GM12878 (cell line): Measurements from ENCODE around the gene TAF1L. TPM values are rescaled to one million over a fixed set of nuclear protein-coding genes. Genes with fewer than 3 reads are reported as not detected.

Source experiments
- ATAC-seq: fragments of 200-7000 bp; cut with Tn5 transposase; 3 replicates; pipeline ENCODE4 v1.9.1; 2020; ENCODE audit warnings: mild to moderate bottlenecking, moderate library complexity
- Bru-seq: library from RNA; stranded (reverse); fragments of 400-500 nt; gene quantifications from one replicate; lab custom pipeline; 2021; lab: Mats Ljungman, UMichigan
- BruChase-seq, 2 experiments: library from RNA; stranded (reverse); fragments of 400-500 nt; gene quantifications; one replicate each; lab custom pipeline; 2021; lab: Mats Ljungman, UMichigan
- BruUV-seq: library from RNA; stranded (reverse); fragments of 400-500 nt; replicated peaks from 2 replicates; lab custom pipeline; 2021; lab: Mats Ljungman, UMichigan
- CTCF ChIA-PET: fragments of 300-600 bp; sonication (Branson Sonifier 250); formaldehyde crosslinking; extraction: SDS; loops from one replicate; lab custom pipeline; 2021; ENCODE audit warnings: inconsistent platforms; lab: Yijun Ruan, JAX
- POLR2A ChIA-PET: fragments of 350-600 bp; formaldehyde crosslinking; extraction: SDS; loops from one replicate; lab custom pipeline; 2021; ENCODE audit warnings: inconsistent platforms; lab: Charles Lee
- RAD21 ChIA-PET: fragments of 300-600 bp; sonication (Branson Sonifier 250); formaldehyde crosslinking; loops from one replicate; lab custom pipeline; 2023; ENCODE audit warnings: antibody characterized with exemption; ENCODE audit not compliant: unreplicated experiment; lab: Charles Lee
- SMC1A ChIA-PET: fragments of 300-600 bp; sonication (Branson Sonifier 250); formaldehyde crosslinking; loops from one replicate; lab custom pipeline; 2023; ENCODE audit not compliant: unreplicated experiment, uncharacterized antibody; lab: Charles Lee
- DNase-seq: peaks from one replicate; pipeline ENCODE4 v3.0.0-alpha.2; 2011; ENCODE audit warnings: low read depth, low spot score
- FAIRE-seq: peaks from 3 replicates; lab custom pipeline; 2011; peaks lifted over from hg19 to GRCh38; lab: Jason Lieb, UNC
- H2AFZ ChIP-seq: 2 replicates; pipeline ENCODE4 v1.6.0; 2011; ENCODE audit warnings: low read depth, low read length, control low read depth; ENCODE audit not compliant: control insufficient read depth
- H3K27ac ChIP-seq: 2 replicates; pipeline ENCODE4 v1.5.1; 2011; ENCODE audit warnings: control low read depth; ENCODE audit not compliant: control insufficient read depth, insufficient read depth
- H3K27me3 ChIP-seq, 2 experiments: replicated peaks in 1 of 2; 2 replicates each; pipeline versions ENCODE4 v1.6.0 to v1.6.1; 2011; ENCODE audit warnings: low read length in 1 of 2; ENCODE audit not compliant: control insufficient read depth in 2 of 2, insufficient read depth in 2 of 2
- H3K36me3 ChIP-seq, 2 experiments: 2 replicates each; pipeline ENCODE4 v1.5.1; 2011; ENCODE audit warnings: low read length in 1 of 2; ENCODE audit not compliant: control insufficient read depth in 2 of 2, insufficient read depth in 2 of 2
- H3K4me1 ChIP-seq: 2 replicates; pipeline ENCODE4 v1.6.1; 2011; ENCODE audit warnings: mild to moderate bottlenecking, low read length, moderate library complexity, mixed read lengths; ENCODE audit not compliant: control insufficient read depth, insufficient read depth
- H3K4me2 ChIP-seq: 2 replicates; pipeline ENCODE4 v1.6.0; 2011; ENCODE audit warnings: control low read depth; ENCODE audit not compliant: control insufficient read depth, insufficient read depth
- H3K4me3 ChIP-seq: fragments of 200-600 bp; sonication (generic); 2 replicates; pipeline ENCODE4 v1.5.1; 2016
- H3K79me2 ChIP-seq: 2 replicates; pipeline ENCODE4 v1.6.0; 2011; ENCODE audit warnings: low read length; ENCODE audit not compliant: control insufficient read depth, insufficient read depth
- H3K9ac ChIP-seq: 2 replicates; pipeline ENCODE4 v1.8.0; 2011; ENCODE audit warnings: low read length, control low read depth, mixed read lengths; ENCODE audit not compliant: control insufficient read depth, insufficient read depth
- H3K9me3 ChIP-seq: replicated peaks from 3 replicates; pipeline ENCODE4 v1.5.1; 2011; ENCODE audit warnings: mild to moderate bottlenecking, low read length; ENCODE audit not compliant: control insufficient read depth, insufficient read depth
- H4K20me1 ChIP-seq: 2 replicates; pipeline ENCODE4 v1.6.0; 2011; ENCODE audit not compliant: control insufficient read depth, insufficient read depth
- BRCA1 ChIP-seq: IDR thresholded peaks from 2 replicates; pipeline ENCODE4 v1.6.1; 2011; ENCODE audit warnings: low read depth, low read length, improper control_type of control experiment
- POU2F2 ChIP-seq: IDR thresholded peaks from 3 replicates; pipeline ENCODE4 v1.6.1; 2011; ENCODE audit warnings: low read depth, mild to moderate bottlenecking, low read length, borderline replicate concordance
- SMAD1 ChIP-seq: fragments of 450-650 bp; IDR thresholded peaks from 2 replicates; pipeline ENCODE4 v1.6.1; 2018; ENCODE audit warnings: mild to moderate bottlenecking, low read depth; ENCODE audit not compliant: partially characterized antibody
- WGBS: methylation state at CpG from one replicate; pipeline ENCODE4 v1.1.6; 2016; ENCODE audit warnings: low lambda C conversion rate; ENCODE audit not compliant: insufficient replicate concordance, insufficient coverage; ENCODE audit errors: missing lambda C conversion rate; 5-methylcytosine and 5-hydroxymethylcytosine counted together
- in situ Hi-C: fragments of 300-500 bp; cut with MboI; formaldehyde crosslinking; loops from 9 replicates; pipeline ENCODE4 v1.14.3; 2018; ENCODE audit warnings: mixed read lengths
- intact Hi-C: fragments of 100-400 bp; cut with micrococcal nuclease; formaldehyde crosslinking; loops from one replicate; pipeline ENCODE4 v1.14.2; 2022; ENCODE audit not compliant: unreplicated experiment
- long read RNA-seq, 2 experiments: library from polyadenylated mRNA; unstranded; transcript quantifications; one replicate each; pipeline ENCODE4 v2.0.0, GENCODE V29; 2019 to 2020
- polyA minus RNA-seq, 3 experiments: library from RNA; depleted of rRNA, polyadenylated mRNA; stranded (reverse); fragments of >200 nt; gene quantifications; 2 replicates each; pipeline ENCODE4 v1.2.3, GENCODE V29; 2011
- polyA plus RNA-seq, 11 experiments: library from polyadenylated mRNA; depleted of rRNA in 4 of 11; unstranded in 6 of 11; stranded (reverse) in 5 of 11; fragments of >200 nt; fragmentation: Nextera tagmentation in 4 of 11; fragmentation: Illumina TruSeq in 1 of 11; extraction: Ambion mirVana in 4 of 11; extraction: Trizol in 1 of 11; gene quantifications; 1 replicate in 1 of 11; 2 replicates in 10 of 11; pipeline versions ENCODE4 v1.2.1 to v1.2.3, GENCODE V29; 2011 to 2016; ENCODE audit warnings: inconsistent platforms in 2 of 11, missing spikeins in 2 of 11, low read depth in 1 of 11
- total RNA-seq, 4 experiments: library from RNA; depleted of rRNA in 3 of 4; stranded (reverse); fragments of >200 nt in 3 of 4; fragmentation: Illumina TruSeq in 1 of 4; extraction: Trizol in 1 of 4; gene quantifications; 2 replicates each; pipeline versions ENCODE4 v1.2.1 to v1.2.3, GENCODE V29; 2013 to 2021
- TF ChIP-seq, protein P1 (sequence below): IDR thresholded peaks from 2 replicates; pipeline ENCODE4 v1.6.1; 2011; ENCODE audit warnings: mild to moderate bottlenecking, low read depth, low read length, moderate library complexity; ENCODE audit not compliant: insufficient replicate concordance

TAF1L gene, protein sequence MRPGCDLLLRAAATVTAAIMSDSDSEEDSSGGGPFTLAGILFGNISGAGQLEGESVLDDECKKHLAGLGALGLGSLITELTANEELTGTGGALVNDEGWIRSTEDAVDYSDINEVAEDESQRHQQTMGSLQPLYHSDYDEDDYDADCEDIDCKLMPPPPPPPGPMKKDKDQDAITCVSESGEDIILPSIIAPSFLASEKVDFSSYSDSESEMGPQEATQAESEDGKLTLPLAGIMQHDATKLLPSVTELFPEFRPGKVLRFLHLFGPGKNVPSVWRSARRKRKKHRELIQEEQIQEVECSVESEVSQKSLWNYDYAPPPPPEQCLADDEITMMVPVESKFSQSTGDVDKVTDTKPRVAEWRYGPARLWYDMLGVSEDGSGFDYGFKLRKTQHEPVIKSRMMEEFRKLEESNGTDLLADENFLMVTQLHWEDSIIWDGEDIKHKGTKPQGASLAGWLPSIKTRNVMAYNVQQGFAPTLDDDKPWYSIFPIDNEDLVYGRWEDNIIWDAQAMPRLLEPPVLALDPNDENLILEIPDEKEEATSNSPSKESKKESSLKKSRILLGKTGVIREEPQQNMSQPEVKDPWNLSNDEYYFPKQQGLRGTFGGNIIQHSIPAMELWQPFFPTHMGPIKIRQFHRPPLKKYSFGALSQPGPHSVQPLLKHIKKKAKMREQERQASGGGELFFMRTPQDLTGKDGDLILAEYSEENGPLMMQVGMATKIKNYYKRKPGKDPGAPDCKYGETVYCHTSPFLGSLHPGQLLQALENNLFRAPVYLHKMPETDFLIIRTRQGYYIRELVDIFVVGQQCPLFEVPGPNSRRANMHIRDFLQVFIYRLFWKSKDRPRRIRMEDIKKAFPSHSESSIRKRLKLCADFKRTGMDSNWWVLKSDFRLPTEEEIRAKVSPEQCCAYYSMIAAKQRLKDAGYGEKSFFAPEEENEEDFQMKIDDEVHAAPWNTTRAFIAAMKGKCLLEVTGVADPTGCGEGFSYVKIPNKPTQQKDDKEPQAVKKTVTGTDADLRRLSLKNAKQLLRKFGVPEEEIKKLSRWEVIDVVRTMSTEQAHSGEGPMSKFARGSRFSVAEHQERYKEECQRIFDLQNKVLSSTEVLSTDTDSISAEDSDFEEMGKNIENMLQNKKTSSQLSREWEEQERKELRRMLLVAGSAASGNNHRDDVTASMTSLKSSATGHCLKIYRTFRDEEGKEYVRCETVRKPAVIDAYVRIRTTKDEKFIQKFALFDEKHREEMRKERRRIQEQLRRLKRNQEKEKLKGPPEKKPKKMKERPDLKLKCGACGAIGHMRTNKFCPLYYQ (N-terminal part only)
- total RNA-seq (2013; cell fraction: nucleolus; rRNA removed) = 0.08 and 0.15 TPM in 2 replicates
- total RNA-seq (2014; rRNA removed) (under 0.01 TPM in 1 of 2 replicates, not detected in the other), total RNA-seq (2014; rRNA removed; fragmentation: Illumina TruSeq; extraction: Trizol) (under 0.01 TPM in 1 of 2 replicates, not detected in the other), total RNA-seq (2021) (not detected in 2 replicates), polyA plus RNA-seq (2011; rRNA removed) (0.01 and 0.03 TPM in 2 replicates), polyA plus RNA-seq (2014; fragmentation: Illumina TruSeq; extraction: Trizol) (0.03 TPM in 2 replicates), polyA plus RNA-seq (2014; fragmentation: Nextera tagmentation; extraction: Ambion mirVana) (not detected), polyA plus RNA-seq (2014; rRNA removed) (0.01 TPM in 1 of 2 replicates, not detected in the other), polyA plus RNA-seq (2016; fragmentation: Nextera tagmentation; extraction: Ambion mirVana) (not detected), polyA minus RNA-seq (2011; rRNA and poly(A)+ RNA removed) (not detected in 2 replicates), Bru-seq, nascent RNA (not detected), BruChase-seq, experiment 1, labeled RNA remaining after a 6-hour chase (percentile 28 among the genes with signal in this experiment), BruChase-seq, experiment 2, labeled RNA remaining after a 2-hour chase (percentile 19 among the genes with signal in this experiment)
- 0.04 TPM for polyA plus RNA-seq (2011; ENCODE audit: low read depth)
- polyA plus RNA-seq (2011; cell fraction: cytosol; rRNA removed) = 0.01 TPM in 1 of 2 replicates, not detected in the other
- polyA plus RNA-seq (2011; cell fraction: nucleus; rRNA removed) = 0.03 TPM in 1 of 2 replicates, not detected in the other
- polyA plus RNA-seq (2012) = 0.01 and 0.04 TPM in 2 replicates
- polyA minus RNA-seq (2011; cell fraction: cytosol; rRNA and poly(A)+ RNA removed) = not detected in 2 replicates
- not detected in 2 replicates for polyA minus RNA-seq (2011; cell fraction: nucleus; rRNA and poly(A)+ RNA removed)
- long read RNA-seq, experiment 1 = 0 reads
- long read RNA-seq, experiment 2 = 0 reads

DNA sequence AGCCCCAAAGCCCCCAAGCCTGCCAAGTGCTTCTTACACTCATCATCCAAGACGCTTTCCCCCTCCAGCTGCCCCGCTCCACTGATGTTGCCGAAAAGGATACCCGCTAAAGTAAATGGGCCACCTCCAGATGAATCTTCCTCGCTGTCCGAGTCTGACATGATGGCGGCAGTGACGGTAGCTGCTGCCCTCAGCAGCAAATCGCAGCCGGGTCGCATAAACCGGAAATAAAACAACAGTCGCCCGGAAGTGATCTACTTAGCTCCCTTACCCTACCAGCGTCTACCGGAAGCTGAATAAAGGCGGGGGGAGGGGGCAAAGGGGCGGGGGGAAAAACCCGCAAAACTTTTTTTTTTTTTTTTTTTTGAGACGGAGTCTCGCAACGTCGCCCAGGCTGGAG is at the start of gene TAF1L:
Gene TAF1L, minus strand, starts transcription at position 308 of the 400 bp plus-strand sequence. Its CDS starts 90 bp downstream, at position 218.
- H3K9me3 ChIP-seq = no peaks in the 10 kb centered on the region
- H4K20me1 ChIP-seq = no peaks in the 10 kb centered on the region
- no peaks in the 10 kb centered on the region for H3K79me2 ChIP-seq
- H3K36me3 ChIP-seq = no peaks in the 10 kb centered on the region
- H3K9ac ChIP-seq = no peak within 1 kb of the TSS
- ChIA-PET CTCF (no interaction called here), POLR2A (no interaction called here), RAD21 (no interaction called here), SMC1A (no interaction called here)
- intact Hi-C loops (no loop called here), in situ Hi-C loops (no loop called here)
- FAIRE-seq = no peak
- DNase-seq = no peak
- no peak within 1 kb of the TSS for H3K4me2 ChIP-seq
- no peak within 1 kb of the TSS for H2AFZ ChIP-seq
- H3K27me3 ChIP-seq = no peaks in the 10 kb centered on the region; a peak in 1 of 4 replicates
- no peak for TF ChIP-seq POU2F2
- no peak for TF ChIP-seq BRCA1
- TF ChIP-seq SMAD1 = no peak
- TF ChIP-seq, protein P1, sequence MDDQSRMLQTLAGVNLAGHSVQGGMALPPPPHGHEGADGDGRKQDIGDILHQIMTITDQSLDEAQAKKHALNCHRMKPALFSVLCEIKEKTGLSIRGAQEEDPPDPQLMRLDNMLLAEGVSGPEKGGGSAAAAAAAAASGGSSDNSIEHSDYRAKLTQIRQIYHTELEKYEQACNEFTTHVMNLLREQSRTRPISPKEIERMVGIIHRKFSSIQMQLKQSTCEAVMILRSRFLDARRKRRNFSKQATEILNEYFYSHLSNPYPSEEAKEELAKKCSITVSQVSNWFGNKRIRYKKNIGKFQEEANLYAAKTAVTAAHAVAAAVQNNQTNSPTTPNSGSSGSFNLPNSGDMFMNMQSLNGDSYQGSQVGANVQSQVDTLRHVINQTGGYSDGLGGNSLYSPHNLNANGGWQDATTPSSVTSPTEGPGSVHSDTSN = no peak
- H3K4me1 ChIP-seq = no peaks in the 10 kb centered on the region
- H3K4me3 ChIP-seq = no peak within 1 kb of the TSS
- no peak for ATAC-seq
- no peak within 1 kb of the TSS for H3K27ac ChIP-seq
- no TSS peak for BruUV-seq
- 83% methylated on average over 17 of the region's 23 CpGs for WGBS
